Measurements from ENCODE around the gene TANGO6. TPM values are rescaled to one million over a fixed set of nuclear protein-coding genes. Genes with fewer than 3 reads are reported as not detected.
"Not testable (repeated sequence)": the region's sequence is repeated elsewhere in the genome, so short reads cannot be mapped to it uniquely, and the experiment has no call there.

The TANGO6 gene
- polyA plus RNA-seq, 4 donors: 7.6 to 8.1 (median 7.7) TPM

DNA sequence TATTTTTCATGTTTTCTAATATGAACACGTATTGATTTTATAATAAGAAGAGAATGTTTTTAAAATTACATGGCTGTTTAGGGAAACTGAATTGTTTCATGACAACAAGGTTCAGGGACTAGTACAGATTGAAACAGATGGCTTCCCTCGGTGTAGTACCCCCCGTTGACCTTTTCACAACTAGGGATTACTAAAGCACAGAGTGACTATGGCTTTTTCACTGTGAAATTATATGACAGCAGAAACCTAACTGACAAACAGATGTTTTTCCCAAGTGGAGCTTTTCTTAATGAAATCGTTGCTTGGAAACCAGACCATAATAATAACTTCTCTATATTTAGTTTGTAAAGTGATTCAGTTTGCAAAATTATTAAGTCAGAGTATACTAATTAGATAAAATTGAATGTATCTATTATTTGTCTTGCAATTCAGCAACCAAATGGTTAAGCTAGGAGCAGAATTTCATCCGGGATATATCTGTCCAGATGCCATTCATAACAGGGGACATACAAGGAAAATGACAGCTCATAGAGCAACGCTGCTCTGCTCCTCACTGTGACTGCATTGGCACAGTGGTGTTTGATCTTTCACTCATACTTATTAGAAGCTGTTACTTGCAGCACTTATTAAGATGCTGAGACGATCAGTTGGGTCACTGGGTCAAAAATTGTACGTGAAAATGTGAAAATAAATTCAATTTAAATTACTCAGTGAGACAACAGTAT lies 111.7 kb downstream of the TANGO6 start:
- no peak for DNase-seq (ENCODE audit: low read depth in 4 of 4, low spot score in 3 of 4)

- no peak for DNase-seq (ENCODE audit: low read depth in 4 of 4, low spot score in 3 of 4)
These were observed 117.6 kb downstream of the TANGO6 start for GRCh38 chr16:68960910-68961309.

DNA sequence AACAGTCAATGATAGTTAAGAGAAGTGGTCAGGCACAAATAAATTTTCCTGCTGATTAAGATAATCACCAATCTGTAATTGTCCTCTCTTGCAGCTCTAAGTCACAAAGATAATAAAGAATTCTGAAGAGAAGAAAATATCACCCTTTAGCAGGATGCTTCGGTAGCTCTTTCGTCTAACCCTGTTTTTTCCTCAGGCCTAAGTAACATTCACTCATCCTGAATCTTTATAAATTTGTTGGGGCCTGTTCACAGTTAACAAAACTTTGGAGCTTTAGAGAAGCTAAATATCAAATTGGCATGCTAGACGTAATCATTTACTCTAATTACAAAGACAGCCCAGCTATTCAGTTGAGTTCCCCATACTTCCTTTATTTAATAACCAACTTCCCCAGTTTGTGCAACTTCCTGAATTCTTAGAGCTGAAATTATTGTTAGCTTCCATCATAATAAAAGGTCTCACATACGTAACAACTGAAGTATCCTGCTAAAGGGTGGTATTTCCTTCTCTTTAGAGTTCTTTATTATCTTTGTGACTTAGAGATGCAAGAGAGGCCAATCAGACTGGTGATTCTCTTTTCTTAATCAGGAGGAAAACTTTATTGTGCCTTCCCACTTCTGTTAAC lies 118.6 kb downstream of the TANGO6 start:
- no peak for DNase-seq (ENCODE audit: low read depth in 4 of 4, low spot score in 3 of 4)

GRCh38 chr16:68969338-68969737 lies 126.0 kb downstream of the TANGO6 start:
- DNase-seq (ENCODE audit: low read depth in 4 of 4, low spot score in 3 of 4): no peak

- no peak for DNase-seq (ENCODE audit: low read depth in 4 of 4, low spot score in 3 of 4)
These were observed 128.7 kb downstream of the TANGO6 start for GRCh38 chr16:68972013-68972412.

DNA sequence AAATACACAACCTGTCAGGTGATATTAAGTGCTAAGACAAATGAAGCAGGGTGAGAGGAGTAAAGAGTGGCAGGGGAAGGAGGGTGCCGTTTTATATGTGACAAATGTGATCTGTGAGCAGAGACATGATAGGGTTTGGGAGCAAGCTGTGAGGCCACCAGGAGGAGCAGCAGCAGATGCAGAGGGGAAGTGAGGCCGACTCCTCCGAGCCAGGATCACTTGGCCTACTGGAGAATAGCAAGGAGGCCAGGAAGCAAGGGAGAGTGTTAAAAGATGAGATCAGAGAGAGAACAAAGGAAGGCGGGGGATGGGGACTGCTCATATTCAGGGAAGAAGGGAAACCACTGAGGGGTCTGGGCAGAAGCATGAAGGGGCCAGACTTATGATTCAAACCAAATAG lies 129.4 kb downstream of the TANGO6 start:
- no peak for DNase-seq (ENCODE audit: low read depth in 4 of 4, low spot score in 3 of 4)

DNA sequence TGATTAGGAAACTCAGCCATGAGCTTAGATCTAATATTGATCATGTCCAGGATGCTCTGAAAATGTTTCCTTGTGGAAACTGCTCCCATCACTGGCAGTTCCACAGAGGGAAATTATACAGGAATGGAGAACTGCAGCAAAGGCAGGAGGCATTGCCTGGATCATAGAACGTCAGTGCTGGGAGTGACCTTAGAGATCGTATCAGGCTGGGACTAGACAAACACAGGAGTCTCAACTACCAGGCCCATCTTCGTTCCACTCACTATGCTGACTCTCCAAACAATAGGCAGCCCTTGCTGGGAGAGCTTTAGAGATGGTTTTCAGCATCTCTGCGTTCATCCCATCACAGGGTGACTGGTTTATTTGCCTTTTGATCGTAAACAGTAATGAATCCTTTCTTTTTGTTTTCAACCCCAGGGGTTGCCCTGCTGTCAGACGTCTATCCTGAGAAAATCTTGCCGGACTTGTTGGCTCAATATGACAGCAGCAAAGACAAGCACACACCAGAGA lies 130.3 kb downstream of the TANGO6 start:
- no peak for DNase-seq (ENCODE audit: low read depth in 4 of 4, low spot score in 3 of 4)

- DNase-seq (ENCODE audit: low read depth in 4 of 4, low spot score in 3 of 4): no peak
These were observed 135.1 kb downstream of the TANGO6 start for GRCh38 chr16:68978303-68978954.

GRCh38 chr16:68980695-68981315 lies 137.5 kb downstream of the TANGO6 start:
- no peak for DNase-seq (ENCODE audit: low read depth in 4 of 4, low spot score in 3 of 4)

GRCh38 chr16:68981971-68982370 lies 138.6 kb downstream of the TANGO6 start:
- DNase-seq (ENCODE audit: low read depth in 4 of 4, low spot score in 3 of 4): no peak

DNA sequence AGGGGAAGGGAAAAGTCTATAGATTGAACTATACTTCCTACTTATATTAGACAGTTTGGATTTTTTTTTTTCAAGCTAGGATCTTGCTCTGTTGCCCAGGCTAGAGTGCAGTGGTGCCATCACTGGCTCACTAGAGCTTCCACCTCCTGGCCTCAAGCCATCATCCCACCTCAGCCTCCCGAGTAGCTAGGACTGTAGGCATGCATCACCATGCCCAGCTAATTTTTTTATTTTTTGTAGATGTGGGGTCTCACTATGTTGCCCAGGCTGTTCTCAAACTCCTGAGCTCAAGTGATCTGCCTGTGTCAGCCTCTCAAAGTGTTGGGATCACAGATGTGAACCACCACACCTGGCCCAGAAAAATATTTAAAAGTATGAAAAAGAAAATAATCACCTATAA lies 141.1 kb downstream of the TANGO6 start:
- no peak for DNase-seq (ENCODE audit: low read depth in 4 of 4, low spot score in 3 of 4)

GRCh38 chr16:68985268-68985667 lies 141.9 kb downstream of the TANGO6 start:
- no peak for DNase-seq (ENCODE audit: low read depth in 4 of 4, low spot score in 3 of 4)

DNA sequence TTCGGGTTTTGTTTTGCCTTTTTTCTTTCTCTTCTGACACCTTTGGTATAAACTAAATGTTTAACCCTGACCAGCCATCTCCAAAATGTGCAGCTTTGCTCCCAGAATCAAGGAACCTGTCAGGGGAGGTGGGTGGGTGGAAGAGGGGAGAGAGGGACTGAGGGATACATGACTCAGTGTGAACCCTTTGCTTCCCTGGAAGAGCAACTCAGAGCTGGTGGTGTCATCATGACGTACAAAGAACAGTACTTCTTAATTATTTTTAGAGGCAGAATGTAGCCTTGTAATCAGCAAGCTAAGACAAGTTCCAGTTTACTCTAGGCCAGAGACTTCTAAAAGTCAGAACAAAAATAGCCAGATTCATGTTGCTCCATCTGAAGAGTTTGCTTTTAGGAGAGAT lies 142.5 kb downstream of the TANGO6 start:
- DNase-seq (ENCODE audit: low read depth in 4 of 4, low spot score in 3 of 4): no peak

- no peak for DNase-seq (ENCODE audit: low read depth in 4 of 4, low spot score in 3 of 4)
These were observed 144.6 kb downstream of the TANGO6 start for GRCh38 chr16:68987734-68988457.

GRCh38 chr16:68990172-68990845 lies 147.0 kb downstream of the TANGO6 start:
- DNase-seq (ENCODE audit: low read depth in 4 of 4, low spot score in 3 of 4): not testable (repeated sequence)

GRCh38 chr16:68991075-68991474 lies 147.7 kb downstream of the TANGO6 start:
- DNase-seq (ENCODE audit: low read depth in 4 of 4, low spot score in 3 of 4): no peak

DNA sequence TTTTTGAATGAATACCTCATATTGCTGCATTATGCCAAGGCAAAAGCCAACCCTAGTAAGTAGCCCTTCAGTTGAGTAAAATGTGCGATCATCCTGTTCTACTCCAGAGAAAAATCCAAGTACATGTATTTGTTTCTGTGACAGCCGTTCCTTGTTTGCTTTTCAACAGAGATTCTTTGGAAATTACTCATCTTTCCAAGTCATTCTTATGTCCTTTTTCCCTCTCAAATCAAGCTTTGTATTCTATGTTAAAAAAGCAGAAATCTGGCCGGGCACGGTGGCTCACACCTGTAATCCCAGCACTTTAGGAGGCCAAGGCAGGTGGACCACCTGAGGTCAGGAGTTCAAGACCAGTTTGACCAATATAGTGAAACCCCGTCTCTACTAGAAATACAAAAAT lies 149.2 kb downstream of the TANGO6 start:
- DNase-seq (ENCODE audit: low read depth in 4 of 4, low spot score in 3 of 4): no peak

DNA sequence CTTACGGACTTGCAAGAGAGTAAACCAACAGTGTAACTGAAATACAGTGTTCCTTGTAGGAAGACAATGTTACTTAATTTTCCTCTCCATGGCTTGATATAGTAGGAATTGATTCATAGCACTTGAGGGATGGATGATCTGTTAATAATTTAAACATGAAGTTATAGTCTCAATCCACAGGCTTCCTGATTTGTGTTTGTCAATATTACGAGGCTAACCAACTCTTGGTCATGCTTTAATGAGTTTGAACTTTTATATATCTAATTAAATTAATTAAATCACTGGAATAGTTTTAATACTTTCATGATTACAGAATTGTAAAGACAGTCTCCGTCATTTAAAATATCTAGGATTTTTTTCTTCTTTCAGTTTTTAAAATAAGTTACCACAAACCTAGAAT lies 150.1 kb downstream of the TANGO6 start:
- no peak for DNase-seq (ENCODE audit: low read depth in 4 of 4, low spot score in 3 of 4)

- DNase-seq (ENCODE audit: low read depth in 4 of 4, low spot score in 3 of 4): no peak
These were observed 150.6 kb downstream of the TANGO6 start for GRCh38 chr16:68993885-68994284.

DNA sequence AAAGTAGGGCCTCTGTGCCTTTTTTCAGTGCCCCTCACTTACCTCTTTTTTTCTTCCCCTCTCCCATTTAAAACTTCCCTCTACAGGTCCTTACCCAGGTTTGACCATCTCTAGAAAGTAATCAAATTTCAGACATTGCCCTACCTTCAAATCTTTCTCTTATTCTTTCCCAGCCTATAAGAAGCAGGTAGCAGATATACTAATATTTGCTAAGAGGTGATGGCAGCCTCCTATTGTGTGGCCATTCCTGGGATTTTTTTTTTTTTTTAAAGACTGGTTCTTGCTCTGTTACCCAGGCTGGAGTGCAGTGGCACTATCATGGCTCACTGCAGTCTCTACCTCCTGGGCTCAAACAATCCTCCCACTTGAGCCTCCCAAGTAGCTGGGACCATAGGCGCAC lies 151.0 kb downstream of the TANGO6 start:
- DNase-seq (ENCODE audit: low read depth in 4 of 4, low spot score in 3 of 4): no peak
